Activated CD4-positive, alpha-beta T cell treated with anti-CD3 and anti-CD28 coated beads for 1 hour (primary cell): ENCODE results near the gene CFDP1.
"Not testable (repeated sequence)": the region's sequence is repeated elsewhere in the genome, so short reads cannot be mapped to it uniquely, and the experiment has no call there.

ENCODE experiments used
- DNase-seq: peaks from one replicate; pipeline ENCODE4 v3.0.0-alpha.2; 2020

The CFDP1 gene

GRCh38 chr16:75458439-75458838 lies 25.1 kb upstream of the CFDP1 start:
- no peak for DNase-seq

GRCh38 chr16:75458029-75458428 lies 24.7 kb upstream of the CFDP1 start:
- DNase-seq: no peak

- no peak for DNase-seq
Measured at GRCh38 chr16:75457485-75458021, 24.2 kb upstream of the CFDP1 start.

GRCh38 chr16:75456971-75457370 lies 23.7 kb upstream of the CFDP1 start:
- DNase-seq: no peak

GRCh38 chr16:75456486-75456885 lies 23.2 kb upstream of the CFDP1 start:
- not testable (repeated sequence) for DNase-seq

GRCh38 chr16:75455677-75456076 lies 22.4 kb upstream of the CFDP1 start:
- DNase-seq: no peak

GRCh38 chr16:75452464-75453190 lies 19.3 kb upstream of the CFDP1 start:
- DNase-seq: no peak

- DNase-seq: no peak
Measured at GRCh38 chr16:75446416-75446815, 13.1 kb upstream of the CFDP1 start.

- DNase-seq: no peak
Measured at GRCh38 chr16:75445298-75445697, 12.0 kb upstream of the CFDP1 start.

GRCh38 chr16:75443298-75443697 lies 10.0 kb upstream of the CFDP1 start:
- no peak for DNase-seq

- no peak for DNase-seq
Measured at GRCh38 chr16:75433732-75434413, 570 bp upstream of the CFDP1 start.

GRCh38 chr16:75429621-75430403 lies 3.5 kb downstream of the CFDP1 start:
- no peak for DNase-seq

GRCh38 chr16:75426524-75426923 lies 6.8 kb downstream of the CFDP1 start:
- DNase-seq: not testable (repeated sequence)

GRCh38 chr16:75424105-75424762 lies 9.1 kb downstream of the CFDP1 start:
- DNase-seq: not testable (repeated sequence)

GRCh38 chr16:75423723-75424104 lies 9.6 kb downstream of the CFDP1 start:
- no peak for DNase-seq

GRCh38 chr16:75421820-75422126 lies 11.5 kb downstream of the CFDP1 start:
- DNase-seq: no peak

GRCh38 chr16:75420987-75421819 lies 12.1 kb downstream of the CFDP1 start:
- no peak for DNase-seq

GRCh38 chr16:75416904-75417565 lies 16.3 kb downstream of the CFDP1 start:
- no peak for DNase-seq

- no peak for DNase-seq
Measured at GRCh38 chr16:75415169-75415905, 18.0 kb downstream of the CFDP1 start.

- no peak for DNase-seq
Measured at GRCh38 chr16:75413951-75414350, 19.4 kb downstream of the CFDP1 start.

GRCh38 chr16:75406943-75407342 lies 26.4 kb downstream of the CFDP1 start:
- DNase-seq: no peak
